NT2/D1 (cell line): ENCODE results near the gene DIAPH1.

ENCODE experiments used
- SUZ12 ChIP-seq: IDR thresholded peaks from 2 replicates; pipeline ENCODE4 v1.6.1; 2011; ENCODE audit not compliant: insufficient read length, insufficient read depth; ENCODE audit errors: extremely low read depth
- YY1 ChIP-seq: IDR thresholded peaks from 2 replicates; pipeline ENCODE4 v1.6.1; 2011; ENCODE audit not compliant: insufficient read length, insufficient read depth
- ZNF274 ChIP-seq: IDR thresholded peaks from 2 replicates; pipeline ENCODE4 v1.6.1; 2011; ENCODE audit warnings: mild to moderate bottlenecking, low read depth, low read length

DNA sequence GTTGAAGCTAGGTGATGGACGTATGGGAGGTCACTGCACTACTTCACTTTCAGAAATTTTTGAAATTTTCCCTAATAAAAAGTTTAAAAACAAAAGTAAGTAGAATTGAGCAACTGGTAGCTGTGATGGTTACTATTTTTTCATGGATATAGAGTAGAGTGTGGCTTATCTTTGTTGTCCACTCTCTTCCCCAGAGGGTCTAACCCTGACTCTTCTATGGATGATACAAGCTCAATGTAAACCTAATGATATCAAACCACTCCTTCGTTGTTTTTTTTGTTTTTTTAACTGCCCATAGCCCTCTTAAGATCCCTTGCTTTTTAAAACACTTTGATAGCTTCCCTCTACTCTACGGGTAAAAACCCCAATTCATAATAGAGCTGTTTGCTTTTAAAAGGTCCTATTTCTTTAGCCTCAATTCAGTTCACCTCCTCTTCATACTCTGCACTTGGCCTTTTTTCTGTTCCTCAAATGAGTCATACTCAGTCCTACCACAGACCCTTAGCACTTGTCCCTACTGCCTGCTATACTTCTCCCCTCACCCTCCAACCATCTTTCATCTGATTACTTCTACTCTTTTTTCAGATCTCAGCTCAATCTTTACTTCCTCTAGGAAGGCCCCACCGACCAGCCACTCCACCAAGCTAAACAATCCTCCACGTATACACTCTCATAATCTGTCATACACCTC, 15.2 kb upstream of the DIAPH1 start:
- TF ChIP-seq SUZ12 = no peak
- TF ChIP-seq YY1 = no peak
- TF ChIP-seq ZNF274 = no peak
